Adrenal gland (tissue), 12 donors: Measurements from ENCODE around the gene THSD4. TPM values are rescaled to one million over a fixed set of nuclear protein-coding genes. Genes with fewer than 3 reads are reported as not detected.
A peak's percentile ranks its signal among the peaks of the same experiment; 100 is the strongest.

Experiments used
- DNase-seq, 7 donors: peaks; one replicate each; pipeline ENCODE4 v3.0.0-alpha.2; 2019 to 2020
- H3K27ac ChIP-seq, 5 donors: fragments of 200-600 bp; sonication (generic) in 4 of 5; 1 replicate in 3 of 5; 2 replicates in 2 of 5; pipeline versions ENCODE4 v1.5.1 to v1.8.0; 2016 to 2020; ENCODE audit warnings: mild to moderate bottlenecking in 1 of 5
- H3K27me3 ChIP-seq: fragments of 200-600 bp; 2 replicates; pipeline ENCODE4 v1.8.0; 2021
- H3K36me3 ChIP-seq, 2 donors: fragments of 200-600 bp; replicated peaks in 1 of 2; 1 replicate in 1 of 2; 2 replicates in 1 of 2; pipeline versions ENCODE4 v1.5.1 to v1.8.0; 2018 to 2022
- H3K4me1 ChIP-seq, 2 donors: fragments of 200-600 bp; replicated peaks in 1 of 2; 1 replicate in 1 of 2; 2 replicates in 1 of 2; pipeline versions ENCODE4 v1.5.1 to v1.8.0; 2018 to 2021
- H3K4me3 ChIP-seq, 4 donors: fragments of 200-600 bp; sonication (generic) in 3 of 4; one replicate each; pipeline ENCODE4 v1.5.1; 2016 to 2018
- H3K9me3 ChIP-seq, 3 donors: fragments of 200-600 bp; sonication (generic) in 1 of 3; replicated peaks in 1 of 3; 1 replicate in 2 of 3; 2 replicates in 1 of 3; pipeline versions ENCODE4 v1.5.1 to v1.8.0; 2016 to 2021
- CTCF ChIP-seq, 6 experiments: fragments of 450-650 bp in 4 of 6; fragments of 200-600 bp in 2 of 6; sonication (generic) in 1 of 6; IDR thresholded peaks; 1 replicate in 5 of 6; 2 replicates in 1 of 6; pipeline versions ENCODE4 v1.5.1 to v1.8.0; 2016 to 2021; ENCODE audit warnings: antibody characterized with exemption in 6 of 6, mild to moderate bottlenecking in 2 of 6, moderate library complexity in 1 of 6
- POLR2A ChIP-seq, 2 donors: fragments of 450-650 bp; IDR thresholded peaks; one replicate each; pipeline ENCODE4 v1.6.1; 2017; ENCODE audit warnings: antibody characterized with exemption in 2 of 2, mild to moderate bottlenecking in 2 of 2, moderate library complexity in 1 of 2
- WGBS, 4 donors: extraction: QIAGEN DNeasy Blood & Tissue Kit in 2 of 4; methylation state at CpG; one replicate each; pipeline versions ENCODE4 v1.1.5 to v1.1.7; 2013 to 2017; 5-methylcytosine and 5-hydroxymethylcytosine counted together
- intact Hi-C, 2 donors: fragments of 100-400 bp; cut with DNase I; formaldehyde crosslinking; loops; one replicate each; pipeline versions ENCODE4 v1.14.1 to v1.15.0; 2022 to 2023
- polyA plus RNA-seq, 3 donors: library from polyadenylated mRNA; stranded (reverse); fragments of 200-250 nt in 2 of 3; fragments of 350-450 nt in 1 of 3; fragmentation: Illumina TruSeq in 1 of 3; extraction: RNeasy Lipid Tissue Mini Kit (QIAGEN cat#74804) in 1 of 3; gene quantifications; one replicate each; pipeline ENCODE4 v1.2.3, GENCODE V29; 2013 to 2014
- total RNA-seq, 9 donors: library from RNA; depleted of rRNA in 4 of 9; stranded (reverse); fragments of >200 nt in 4 of 9; fragments of 120-200 nt in 1 of 9; fragmentation: NEBNext Ultra II Directional in 1 of 9; extraction: Animal tissue kit (Norgen Biotek cat#: 25700) in 1 of 9; gene quantifications; one replicate each; pipeline versions ENCODE4 v1.1.0 to v1.2.4, GENCODE V29; 2013 to 2023
- donor health status: healthy with polysubstance abuse.
- donor health status: Bipolar disorder and iron deficiency.
- donor health status: DM: yes; HTN: yes; CAD: no.
- donor health status: DM: no; HTN: no; CAD: no.
- donor health status: DM: no; HTN: no; CAD: no.
- donor health status: DM: yes; HTN: yes; CAD: no.

The THSD4 gene
- total and polyA plus RNA-seq, 12 donors: 5.3 to 53.2 (median 23.2) TPM

DNA sequence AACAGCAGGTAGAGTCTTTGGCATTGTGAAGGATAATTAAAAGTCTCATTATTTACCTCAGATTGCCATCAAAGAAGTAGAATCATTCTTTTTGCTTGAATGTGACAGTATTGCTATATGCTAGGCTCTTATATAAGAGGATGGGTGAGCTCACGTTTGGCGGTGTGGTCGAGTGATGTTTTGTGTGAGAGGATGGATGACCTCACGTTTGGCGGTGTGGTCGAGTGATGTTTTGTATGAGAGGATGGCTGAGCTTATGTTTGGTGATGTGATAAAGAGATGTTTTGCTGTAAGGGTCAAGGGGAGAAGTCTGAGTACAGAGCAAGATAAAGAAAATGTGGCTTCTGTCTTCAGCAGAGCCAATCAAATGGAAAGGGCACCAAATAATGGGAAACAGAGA lies 395.5 kb downstream of the THSD4 start:
- no peaks in the 10 kb centered on the region for H3K27me3 ChIP-seq
- H3K36me3 ChIP-seq: no peaks in the 10 kb centered on the region
- H3K4me1 ChIP-seq: peaks cover 8 to 9% of the 10 kb centered on the region in 2 donors
- H3K27ac ChIP-seq: no peak overlapping the region
- intact Hi-C loops: no loop called here
- DNase-seq: no peak
- H3K9me3 ChIP-seq: no peaks in the 10 kb centered on the region
- 75 to 87% (median 82%) methylated on average over 6 of the region's 6 CpGs for WGBS, 4 donors
- no peak overlapping the region for H3K4me3 ChIP-seq
- no peak for TF ChIP-seq POLR2A (IDR thresholded peaks at IDR 0.05)

- Histone ChIP-seq H3K36me3 (no peaks in the 10 kb centered on the region), H3K27ac (no peak overlapping the region), H3K9me3 (no peaks in the 10 kb centered on the region), H3K27me3 (no peaks in the 10 kb centered on the region), H3K4me3 (no peak overlapping the region), H3K4me1 (peaks cover 10 to 15% of the 10 kb centered on the region in 2 donors)
- TF ChIP-seq CTCF (IDR thresholded peaks at IDR 0.05): no peak
- no peak for TF ChIP-seq POLR2A (IDR thresholded peaks at IDR 0.05)
- no peak for DNase-seq
- intact Hi-C loops: no loop called here
- 70 to 79% (median 73%) methylated on average over 15 of the region's 15 CpGs for WGBS, 4 donors
Measured at GRCh38 chr15:71511796-71512681, 396.8 kb downstream of the THSD4 start.

- Histone ChIP-seq H3K27me3 (no peaks in the 10 kb centered on the region), H3K4me3 (no peak overlapping the region), H3K4me1 (peaks cover 10 to 15% of the 10 kb centered on the region in 2 donors), H3K27ac (no peak overlapping the region), H3K36me3 (no peaks in the 10 kb centered on the region), H3K9me3 (no peaks in the 10 kb centered on the region)
- DNase-seq: no peak
- TF ChIP-seq POLR2A (IDR thresholded peaks at IDR 0.05): no peak
- no peak for TF ChIP-seq CTCF (IDR thresholded peaks at IDR 0.05)
- 70 to 90% (median 86%) methylated on average over 3 of the region's 3 CpGs for WGBS, 4 donors
- intact Hi-C loops: no loop called here
Measured at GRCh38 chr15:71512682-71513006, 397.4 kb downstream of the THSD4 start.

GRCh38 chr15:71515375-71516186 lies 400.3 kb downstream of the THSD4 start:
- peak in 6 of 7 donors; percentile 27 to 67 (median 46) for DNase-seq
- WGBS, 4 donors: 35 to 39% (median 37%) methylated on average over 10 of the region's 10 CpGs
- peaks cover 10 to 15% of the 10 kb centered on the region in 2 donors for H3K4me1 ChIP-seq

More at GRCh38 chr15:71515375-71516186, 400.3 kb downstream of the THSD4 start:
- Histone ChIP-seq H3K27ac (peak overlapping the region in 4 of 5 donors; percentile 41 to 81 (median 52)), H3K36me3 (no peaks in the 10 kb centered on the region), H3K27me3 (no peaks in the 10 kb centered on the region), H3K4me3 (no peak overlapping the region), H3K9me3 (no peaks in the 10 kb centered on the region)
- intact Hi-C loops: no loop called here
- TF ChIP-seq CTCF (IDR thresholded peaks at IDR 0.05): no peak
- no peak for TF ChIP-seq POLR2A (IDR thresholded peaks at IDR 0.05)
